A549 (cell line): ENCODE measurements around the gene IMPG2. TPM values are rescaled to one million over a fixed set of nuclear protein-coding genes. Genes with fewer than 3 reads are reported as not detected.

ENCODE experiments used
- ATAC-seq, 2 experiments: fragments of 200-7000 bp in 1 of 2; fragments of >200 bp in 1 of 2; cut with Nextera tagmentation in 1 of 2; cut with Tn5 transposase in 1 of 2; 3 replicates each; pipeline versions ENCODE4 v1.8.0 to v1.9.1; 2018 to 2020; ENCODE audit warnings: mild to moderate bottlenecking in 1 of 2, moderate library complexity in 1 of 2
- CTCF ChIA-PET: fragments of 300-600 bp; sonication (Branson Sonifier 250); formaldehyde crosslinking; extraction: SDS; loops from one replicate; lab custom pipeline; 2021; ENCODE audit warnings: antibody characterized with exemption, inconsistent platforms; lab: Yijun Ruan, JAX
- POLR2A ChIA-PET: fragments of 350-600 bp; formaldehyde crosslinking; extraction: SDS; loops from one replicate; lab custom pipeline; 2021; ENCODE audit warnings: antibody characterized with exemption, inconsistent platforms; lab: Yijun Ruan, JAX
- DNase-seq, 2 experiments: peaks; one replicate each; pipeline versions ENCODE4 v3.0.0 to v3.0.0-alpha.2; 2011 to 2016; ENCODE audit warnings: low read depth in 1 of 2, low spot score in 1 of 2
- FAIRE-seq: peaks from 2 replicates; lab custom pipeline; 2011; peaks lifted over from hg19 to GRCh38; lab: Jason Lieb, UNC
- H3K27ac ChIP-seq, 2 experiments: fragments of >200 bp; sonication (Bioruptor Twin); formaldehyde crosslinking; 3 replicates each; pipeline ENCODE4 v1.5.1; 2016 to 2017
- H3K4me1 ChIP-seq: fragments of >200 bp; sonication (Bioruptor Twin); formaldehyde crosslinking; 3 replicates; pipeline ENCODE4 v1.6.1; 2016
- H3K4me2 ChIP-seq: fragments of >200 bp; sonication (Bioruptor Twin); formaldehyde crosslinking; 3 replicates; pipeline ENCODE4 v1.6.1; 2016
- H3K4me3 ChIP-seq: fragments of >200 bp; sonication (Bioruptor Twin); formaldehyde crosslinking; 3 replicates; pipeline ENCODE4 v1.5.1; 2016
- H3K9me3 ChIP-seq: fragments of >200 bp; sonication (Bioruptor Twin); formaldehyde crosslinking; 3 replicates; pipeline ENCODE4 v1.6.1; 2016
- BHLHE40 ChIP-seq: IDR thresholded peaks from 2 replicates; pipeline ENCODE4 v1.6.1; 2012; ENCODE audit warnings: low read depth, low read length, inconsistent platforms
- CBX8 ChIP-seq: fragments of 200-600 bp; sonication (generic); IDR thresholded peaks from 2 replicates; pipeline ENCODE4 v1.6.1; 2016
- CHD2 ChIP-seq: fragments of 150-350 bp; IDR thresholded peaks from 2 replicates; pipeline ENCODE4 v1.6.1; 2014; ENCODE audit warnings: low read length; ENCODE audit not compliant: partially characterized antibody
- CHD4 ChIP-seq: fragments of 200-600 bp; sonication (generic); IDR thresholded peaks from 2 replicates; pipeline ENCODE4 v1.6.1; 2016; ENCODE audit warnings: antibody characterized with exemption, mild to moderate bottlenecking, borderline replicate concordance
- FOSB ChIP-seq: fragments of 250-450 bp; sonication (Bioruptor Pico); IDR thresholded peaks from 2 replicates; pipeline ENCODE4 v1.5.0; 2020; ENCODE audit warnings: mild to moderate bottlenecking, moderate library complexity
- GATA3 ChIP-seq: IDR thresholded peaks from 2 replicates; pipeline ENCODE4 v1.6.1; 2012; ENCODE audit warnings: borderline replicate concordance
- HOXA7 ChIP-seq: fragments of 250-450 bp; sonication (Bioruptor Pico); IDR thresholded peaks from 2 replicates; pipeline ENCODE4 v1.5.0; 2020; ENCODE audit warnings: mild to moderate bottlenecking, moderate library complexity
- JUN ChIP-seq, 2 experiments: fragments of >200 bp; sonication (Bioruptor Twin); formaldehyde crosslinking; IDR thresholded peaks; 2 replicates in 1 of 2; 3 replicates in 1 of 2; pipeline ENCODE4 v1.6.1; 2016 to 2017
- JUNB ChIP-seq: fragments of >200 bp; sonication (Bioruptor Twin); formaldehyde crosslinking; IDR thresholded peaks from 2 replicates; pipeline ENCODE4 v1.6.1; 2016
- NFE2L2 ChIP-seq: fragments of 150-350 bp; conservative IDR thresholded peaks from 2 replicates; pipeline ENCODE4 v1.6.1; 2014; ENCODE audit warnings: low read length
- NPAS2 ChIP-seq: fragments of 250-450 bp; sonication (Bioruptor Pico); IDR thresholded peaks from 2 replicates; pipeline ENCODE4 v1.8.0; 2022; ENCODE audit warnings: mild to moderate bottlenecking, moderate library complexity, borderline replicate concordance
- POLR2A ChIP-seq: IDR thresholded peaks from 2 replicates; pipeline ENCODE4 v1.6.1; 2012; ENCODE audit warnings: mild to moderate bottlenecking, low read length
- POLR2AphosphoS2 ChIP-seq: conservative IDR thresholded peaks from 2 replicates; pipeline ENCODE4 v1.6.1; 2012; ENCODE audit warnings: low read length, improper control_type of control experiment, inconsistent platforms
- RAD21 ChIP-seq, 2 experiments: fragments of >200 bp in 1 of 2; sonication (Bioruptor Twin) in 1 of 2; formaldehyde crosslinking in 1 of 2; IDR thresholded peaks in 1 of 2; conservative IDR thresholded peaks in 1 of 2; 2 replicates in 1 of 2; 3 replicates in 1 of 2; pipeline ENCODE4 v1.6.1; 2012 to 2018; ENCODE audit warnings: inconsistent platforms in 1 of 2
- RARB ChIP-seq: fragments of 250-450 bp; sonication (Bioruptor Pico); IDR thresholded peaks from 2 replicates; pipeline ENCODE4 v1.8.0; 2021; ENCODE audit warnings: mild to moderate bottlenecking, moderate library complexity
- RCOR1 ChIP-seq: fragments of 150-350 bp; IDR thresholded peaks from 2 replicates; pipeline ENCODE4 v1.6.1; 2014; ENCODE audit warnings: antibody characterized with exemption, low read length, low read depth
- RFX5 ChIP-seq: fragments of 450-650 bp; IDR thresholded peaks from 2 replicates; pipeline ENCODE4 v1.7.1; 2014; ENCODE audit warnings: antibody characterized with exemption, mild to moderate bottlenecking, moderate library complexity
- SMC3 ChIP-seq: fragments of >200 bp; sonication (Bioruptor Twin); formaldehyde crosslinking; IDR thresholded peaks from 3 replicates; pipeline ENCODE4 v1.6.1; 2018; ENCODE audit warnings: inconsistent platforms
- SREBF2 ChIP-seq: fragments of 450-650 bp; IDR thresholded peaks from 2 replicates; pipeline ENCODE4 v1.6.1; 2014; ENCODE audit warnings: mild to moderate bottlenecking, moderate library complexity
- TFCP2L1 ChIP-seq: fragments of 250-450 bp; sonication (Bioruptor Pico); IDR thresholded peaks from 2 replicates; pipeline ENCODE4 v1.5.0; 2021; ENCODE audit warnings: mild to moderate bottlenecking
- ZNF302 ChIP-seq: fragments of 250-450 bp; sonication (Bioruptor Pico); IDR thresholded peaks from 2 replicates; pipeline ENCODE4 v1.9.0; 2021; ENCODE audit warnings: inconsistent platforms, mild to moderate bottlenecking, moderate library complexity
- ZSCAN20 ChIP-seq: fragments of 250-450 bp; sonication (Bioruptor Pico); IDR thresholded peaks from 2 replicates; pipeline ENCODE4 v1.8.0; 2022; ENCODE audit warnings: mild to moderate bottlenecking, moderate library complexity
- WGBS: methylation state at CpG from one replicate; pipeline ENCODE4 v1.1.6; 2017; ENCODE audit errors: missing lambda C conversion rate; 5-methylcytosine and 5-hydroxymethylcytosine counted together
- polyA plus RNA-seq, 4 experiments: library from polyadenylated mRNA; depleted of rRNA in 3 of 4; stranded (reverse); fragments of >200 nt; fragmentation: RNase III in 1 of 4; extraction: RNeasy Plus Mini Kit Qiagen cat#74134 plus additional on column Dnase treatment in 1 of 4; gene quantifications; 2 replicates in 3 of 4; 3 replicates in 1 of 4; pipeline ENCODE4 v1.2.3, GENCODE V29; 2011 to 2017
- TF ChIP-seq, protein P1 (sequence below): fragments of 150-350 bp; IDR thresholded peaks from 2 replicates; pipeline ENCODE4 v1.6.1; 2014; ENCODE audit warnings: low read depth, mild to moderate bottlenecking, low read length
- TF ChIP-seq, protein P2 (sequence below): fragments of 450-650 bp; IDR thresholded peaks from 2 replicates; pipeline ENCODE4 v1.6.1; 2014; ENCODE audit warnings: antibody characterized with exemption
- TF ChIP-seq, protein P3 (sequence below): fragments of 200-600 bp; sonication (generic); IDR thresholded peaks from 2 replicates; pipeline ENCODE4 v1.6.1; 2016; ENCODE audit warnings: antibody characterized with exemption, mild to moderate bottlenecking, moderate library complexity

Gene IMPG2
- polyA plus RNA-seq, 2 of the 4 experiments (the other 2 are of a cell fraction): 0.03 to 0.05 TPM

DNA sequence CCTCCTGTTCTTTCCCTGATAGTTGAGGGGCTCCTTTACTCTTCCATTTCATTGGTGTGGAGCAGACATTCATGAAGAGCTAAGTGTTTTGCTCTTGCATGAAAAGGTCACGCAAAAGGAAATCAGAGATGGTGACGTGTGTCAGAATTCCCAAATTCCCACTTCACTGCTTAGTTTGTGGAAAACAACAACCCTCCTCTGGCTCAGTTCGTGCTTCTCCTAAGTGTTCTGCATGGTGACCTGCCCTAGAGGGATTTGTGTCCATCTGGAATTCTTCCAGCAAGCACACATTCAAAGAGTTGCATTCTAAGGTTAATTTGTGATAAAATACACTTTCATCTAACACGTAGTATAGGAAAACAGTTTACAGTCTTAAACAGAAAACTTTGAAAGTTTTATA is 95.6 kb downstream of the IMPG2 start:
- FAIRE-seq (no peak), DNase-seq (no peak), ATAC-seq (no peak)
- ChIA-PET POLR2A (no interaction called here), CTCF (interaction anchor here (1.9 kb wide), 1 partner anchor 29 kb away, joined by 6 read pairs; no protein-coding TSS in a partner anchor)
- WGBS: 51% methylated on average over 4 of the region's 4 CpGs
- Histone ChIP-seq H3K4me3 (no peak overlapping the region), H3K4me1 (no peaks in the 10 kb centered on the region), H3K4me2 (no peak overlapping the region), H3K27ac (no peak overlapping the region), H3K9me3 (no peaks in the 10 kb centered on the region)
- TF ChIP-seq SMC3 (no peak), RAD21 (conservative IDR thresholded peaks at IDR 0.05 in 1 of 2, IDR thresholded peaks at IDR 0.05 in 1 of 2) (no peak), CHD4 (no peak), RFX5 (no peak)
- TF ChIP-seq, protein P1, sequence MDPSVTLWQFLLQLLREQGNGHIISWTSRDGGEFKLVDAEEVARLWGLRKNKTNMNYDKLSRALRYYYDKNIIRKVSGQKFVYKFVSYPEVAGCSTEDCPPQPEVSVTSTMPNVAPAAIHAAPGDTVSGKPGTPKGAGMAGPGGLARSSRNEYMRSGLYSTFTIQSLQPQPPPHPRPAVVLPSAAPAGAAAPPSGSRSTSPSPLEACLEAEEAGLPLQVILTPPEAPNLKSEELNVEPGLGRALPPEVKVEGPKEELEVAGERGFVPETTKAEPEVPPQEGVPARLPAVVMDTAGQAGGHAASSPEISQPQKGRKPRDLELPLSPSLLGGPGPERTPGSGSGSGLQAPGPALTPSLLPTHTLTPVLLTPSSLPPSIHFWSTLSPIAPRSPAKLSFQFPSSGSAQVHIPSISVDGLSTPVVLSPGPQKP: no peak

DNA sequence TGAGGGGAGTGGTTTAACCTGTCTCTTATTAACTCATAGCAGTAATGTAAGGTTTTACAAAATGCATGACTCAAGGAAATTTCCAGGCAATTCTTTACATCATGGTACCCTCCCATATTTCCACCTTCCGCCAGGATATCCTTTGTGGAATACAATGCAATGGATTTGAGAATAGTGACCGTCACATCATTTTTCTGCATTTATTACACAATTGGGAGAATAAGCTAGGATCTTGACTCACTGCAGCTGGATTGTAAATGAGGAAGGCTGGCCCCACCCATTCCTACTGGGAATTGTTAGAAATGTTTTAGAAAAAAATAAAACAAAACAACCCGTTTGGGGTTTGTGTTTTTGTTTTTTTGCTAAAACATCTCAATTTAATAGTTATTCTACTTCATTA is 97.4 kb downstream of the IMPG2 start:
- no peak overlapping the region for H3K4me3 ChIP-seq
- H3K4me1 ChIP-seq: no peaks in the 10 kb centered on the region
- 67% methylated on average over 3 of the region's 3 CpGs for WGBS
- H3K27ac ChIP-seq: no peak overlapping the region
- ATAC-seq (no peak), DNase-seq (no peak), FAIRE-seq (no peak)
- CTCF ChIA-PET: no interaction called here
- no peak overlapping the region for H3K4me2 ChIP-seq
- peaks cover 7% of the 10 kb centered on the region; the same call in 1 of the 3 replicates for H3K9me3 ChIP-seq
- TF ChIP-seq NFE2L2 (no peak), JUN (IDR thresholded peaks at IDR 0.05) (no peak), RARB (CRISPR knock-in tag) (no peak), JUNB (no peak), ZSCAN20 (CRISPR knock-in tag) (no peak), RFX5 (no peak)
- TF ChIP-seq, protein P2, sequence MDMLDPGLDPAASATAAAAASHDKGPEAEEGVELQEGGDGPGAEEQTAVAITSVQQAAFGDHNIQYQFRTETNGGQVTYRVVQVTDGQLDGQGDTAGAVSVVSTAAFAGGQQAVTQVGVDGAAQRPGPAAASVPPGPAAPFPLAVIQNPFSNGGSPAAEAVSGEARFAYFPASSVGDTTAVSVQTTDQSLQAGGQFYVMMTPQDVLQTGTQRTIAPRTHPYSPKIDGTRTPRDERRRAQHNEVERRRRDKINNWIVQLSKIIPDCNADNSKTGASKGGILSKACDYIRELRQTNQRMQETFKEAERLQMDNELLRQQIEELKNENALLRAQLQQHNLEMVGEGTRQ: no peak
- POLR2A ChIA-PET: no interaction called here

DNA sequence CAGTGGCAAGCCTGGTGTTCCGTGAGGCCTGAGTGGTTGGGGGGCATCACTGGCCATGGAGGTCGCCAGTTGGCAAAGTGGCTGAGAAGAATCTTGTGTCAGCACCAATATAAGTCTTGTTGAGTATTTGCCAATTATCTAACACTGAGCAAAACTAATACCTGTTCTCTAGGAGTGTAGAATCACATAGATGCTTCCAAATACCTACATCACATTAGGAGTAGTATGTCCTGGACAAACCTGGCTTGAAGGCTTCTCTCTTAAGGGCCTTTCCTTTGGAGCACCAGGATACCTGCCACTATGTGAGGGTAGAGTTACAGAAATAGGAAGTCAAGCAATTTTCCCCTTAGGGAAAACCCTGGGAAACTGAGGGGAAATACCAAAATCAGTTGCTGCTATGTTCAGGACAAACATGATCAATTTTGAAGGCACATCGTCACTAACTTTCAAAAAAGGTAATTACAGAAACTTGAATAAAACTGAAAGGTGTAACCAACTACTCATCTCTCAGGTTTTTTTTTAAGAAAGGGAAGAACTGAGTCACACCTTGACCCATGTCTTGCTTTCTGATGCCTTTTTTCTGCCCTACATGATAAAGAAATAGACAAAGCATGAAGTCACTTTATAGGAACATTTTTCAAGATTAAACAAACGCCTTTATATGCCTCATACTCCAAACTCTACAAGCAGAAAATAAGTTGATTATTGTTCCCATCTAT is 100.4 kb downstream of the IMPG2 start:
- peaks cover 7% of the 10 kb centered on the region; the same call in 1 of the 3 replicates for H3K9me3 ChIP-seq
- no peak overlapping the region for H3K4me3 ChIP-seq
- TF ChIP-seq POLR2AphosphoS2: no peak
- no peak for TF ChIP-seq NFE2L2
- TF ChIP-seq RCOR1: no peak
- no peak for TF ChIP-seq RAD21 (conservative IDR thresholded peaks at IDR 0.05 in 1 of 2, IDR thresholded peaks at IDR 0.05 in 1 of 2)
- no peak for TF ChIP-seq TFCP2L1 (CRISPR knock-in tag)
- no peak for TF ChIP-seq GATA3
- TF ChIP-seq CHD2: no peak
- no peak for TF ChIP-seq SMC3
- TF ChIP-seq POLR2A: no peak
- no peak for TF ChIP-seq SREBF2
- TF ChIP-seq ZNF302 (CRISPR knock-in tag): no peak
- no peak for TF ChIP-seq FOSB
- no peak for TF ChIP-seq BHLHE40
- TF ChIP-seq CHD4: no peak
- no peak for TF ChIP-seq JUNB
- no peak for TF ChIP-seq NPAS2 (CRISPR knock-in tag)
- TF ChIP-seq HOXA7: no peak
- TF ChIP-seq, protein P3, sequence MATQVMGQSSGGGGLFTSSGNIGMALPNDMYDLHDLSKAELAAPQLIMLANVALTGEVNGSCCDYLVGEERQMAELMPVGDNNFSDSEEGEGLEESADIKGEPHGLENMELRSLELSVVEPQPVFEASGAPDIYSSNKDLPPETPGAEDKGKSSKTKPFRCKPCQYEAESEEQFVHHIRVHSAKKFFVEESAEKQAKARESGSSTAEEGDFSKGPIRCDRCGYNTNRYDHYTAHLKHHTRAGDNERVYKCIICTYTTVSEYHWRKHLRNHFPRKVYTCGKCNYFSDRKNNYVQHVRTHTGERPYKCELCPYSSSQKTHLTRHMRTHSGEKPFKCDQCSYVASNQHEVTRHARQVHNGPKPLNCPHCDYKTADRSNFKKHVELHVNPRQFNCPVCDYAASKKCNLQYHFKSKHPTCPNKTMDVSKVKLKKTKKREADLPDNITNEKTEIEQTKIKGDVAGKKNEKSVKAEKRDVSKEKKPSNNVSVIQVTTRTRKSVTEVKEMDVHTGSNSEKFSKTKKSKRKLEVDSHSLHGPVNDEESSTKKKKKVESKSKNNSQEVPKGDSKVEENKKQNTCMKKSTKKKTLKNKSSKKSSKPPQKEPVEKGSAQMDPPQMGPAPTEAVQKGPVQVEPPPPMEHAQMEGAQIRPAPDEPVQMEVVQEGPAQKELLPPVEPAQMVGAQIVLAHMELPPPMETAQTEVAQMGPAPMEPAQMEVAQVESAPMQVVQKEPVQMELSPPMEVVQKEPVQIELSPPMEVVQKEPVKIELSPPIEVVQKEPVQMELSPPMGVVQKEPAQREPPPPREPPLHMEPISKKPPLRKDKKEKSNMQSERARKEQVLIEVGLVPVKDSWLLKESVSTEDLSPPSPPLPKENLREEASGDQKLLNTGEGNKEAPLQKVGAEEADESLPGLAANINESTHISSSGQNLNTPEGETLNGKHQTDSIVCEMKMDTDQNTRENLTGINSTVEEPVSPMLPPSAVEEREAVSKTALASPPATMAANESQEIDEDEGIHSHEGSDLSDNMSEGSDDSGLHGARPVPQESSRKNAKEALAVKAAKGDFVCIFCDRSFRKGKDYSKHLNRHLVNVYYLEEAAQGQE: no peak
- TF ChIP-seq CBX8: no peak
- POLR2A ChIA-PET: no interaction called here
- CTCF ChIA-PET: interaction anchor here (1.7 kb wide), 1 partner anchor 10 kb away, joined by 4 read pairs; no protein-coding TSS in a partner anchor
- DNase-seq (no peak), ATAC-seq (no peak), FAIRE-seq (no peak)
- H3K4me2 ChIP-seq: no peak overlapping the region
- H3K27ac ChIP-seq: no peak overlapping the region
- 47% methylated on average over 4 of the region's 4 CpGs for WGBS
- H3K4me1 ChIP-seq: no peaks in the 10 kb centered on the region
